Measurements from ENCODE around the gene TNFRSF18.

DNA sequence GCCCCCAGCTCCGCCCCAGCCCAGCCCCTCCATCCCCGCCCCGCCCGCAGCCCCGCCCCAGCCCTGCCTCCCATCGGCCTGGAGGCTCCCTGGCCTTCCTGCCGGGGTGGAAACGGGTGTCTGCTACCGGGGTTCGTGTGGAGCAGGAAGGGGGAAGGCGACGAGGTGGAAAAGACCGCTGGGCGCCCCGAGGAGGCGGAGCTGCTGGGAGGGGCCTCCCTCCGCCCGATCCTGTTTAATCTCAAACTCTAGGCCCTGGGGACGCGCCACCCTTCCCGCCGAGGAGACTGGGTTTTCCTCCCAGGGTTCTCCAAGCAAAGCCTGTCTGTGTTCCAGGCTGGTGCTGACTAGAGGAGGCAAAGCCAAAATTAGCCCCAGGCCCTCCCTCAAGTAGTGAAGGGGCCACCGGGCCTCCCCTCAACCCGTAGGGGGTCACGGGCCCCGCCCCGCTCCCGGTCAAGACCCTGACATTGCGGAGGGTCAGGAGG, 48.9 kb downstream of the TNFRSF18 start:
- TF ChIP-seq ZNF274 (IDR thresholded peaks at IDR 0.05; ENCODE audit: insufficient read depth, insufficient read length) (no peak), EP300 (IDR thresholded peaks at IDR 0.05; ENCODE audit: borderline replicate concordance in 1 of 2, control insufficient read depth in 1 of 2, low read depth in 2 of 2, low read length in 2 of 2) (no peak), TBL1XR1 (IDR thresholded peaks at IDR 0.05; ENCODE audit: low read depth, low read length) (no peak), POLR2A (IDR thresholded peaks at IDR 0.05; ENCODE audit: low read depth, low read length) (peak; percentile 18; the same call in 1 of the 2 replicates), CREB1 (IDR thresholded peaks at IDR 0.05; ENCODE audit: low read depth) (no peak; the same call in 1 of the 2 replicates), STAT3 (IDR thresholded peaks at IDR 0.05; ENCODE audit: low read depth, low read length) (no peak), REST (IDR thresholded peaks at IDR 0.05; ENCODE audit: low read depth, low read length) (no peak), RAD21 (IDR thresholded peaks at IDR 0.05; ENCODE audit: insufficient read depth, low read depth, low read length) (no peak), ZBTB11 (CRISPR knock-in tag; IDR thresholded peaks at IDR 0.05) (no peak), YY1 (IDR thresholded peaks at IDR 0.05; ENCODE audit: low read depth, low read length) (no peak), GABPA (IDR thresholded peaks at IDR 0.05; ENCODE audit: low read depth) (no peak)
- TF ChIP-seq, protein P1, sequence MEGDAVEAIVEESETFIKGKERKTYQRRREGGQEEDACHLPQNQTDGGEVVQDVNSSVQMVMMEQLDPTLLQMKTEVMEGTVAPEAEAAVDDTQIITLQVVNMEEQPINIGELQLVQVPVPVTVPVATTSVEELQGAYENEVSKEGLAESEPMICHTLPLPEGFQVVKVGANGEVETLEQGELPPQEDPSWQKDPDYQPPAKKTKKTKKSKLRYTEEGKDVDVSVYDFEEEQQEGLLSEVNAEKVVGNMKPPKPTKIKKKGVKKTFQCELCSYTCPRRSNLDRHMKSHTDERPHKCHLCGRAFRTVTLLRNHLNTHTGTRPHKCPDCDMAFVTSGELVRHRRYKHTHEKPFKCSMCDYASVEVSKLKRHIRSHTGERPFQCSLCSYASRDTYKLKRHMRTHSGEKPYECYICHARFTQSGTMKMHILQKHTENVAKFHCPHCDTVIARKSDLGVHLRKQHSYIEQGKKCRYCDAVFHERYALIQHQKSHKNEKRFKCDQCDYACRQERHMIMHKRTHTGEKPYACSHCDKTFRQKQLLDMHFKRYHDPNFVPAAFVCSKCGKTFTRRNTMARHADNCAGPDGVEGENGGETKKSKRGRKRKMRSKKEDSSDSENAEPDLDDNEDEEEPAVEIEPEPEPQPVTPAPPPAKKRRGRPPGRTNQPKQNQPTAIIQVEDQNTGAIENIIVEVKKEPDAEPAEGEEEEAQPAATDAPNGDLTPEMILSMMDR (IDR thresholded peaks at IDR 0.05 in 2 of 3, conservative IDR thresholded peaks at IDR 0.05 in 1 of 3; ENCODE audit: control insufficient read depth in 2 of 3, extremely low read depth in 1 of 3, insufficient read depth in 1 of 3, low read depth in 3 of 3, low read length in 3 of 3), result no peak
- TF ChIP-seq, protein P2, sequence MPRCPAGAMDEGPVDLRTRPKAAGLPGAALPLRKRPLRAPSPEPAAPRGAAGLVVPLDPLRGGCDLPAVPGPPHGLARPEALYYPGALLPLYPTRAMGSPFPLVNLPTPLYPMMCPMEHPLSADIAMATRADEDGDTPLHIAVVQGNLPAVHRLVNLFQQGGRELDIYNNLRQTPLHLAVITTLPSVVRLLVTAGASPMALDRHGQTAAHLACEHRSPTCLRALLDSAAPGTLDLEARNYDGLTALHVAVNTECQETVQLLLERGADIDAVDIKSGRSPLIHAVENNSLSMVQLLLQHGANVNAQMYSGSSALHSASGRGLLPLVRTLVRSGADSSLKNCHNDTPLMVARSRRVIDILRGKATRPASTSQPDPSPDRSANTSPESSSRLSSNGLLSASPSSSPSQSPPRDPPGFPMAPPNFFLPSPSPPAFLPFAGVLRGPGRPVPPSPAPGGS (IDR thresholded peaks at IDR 0.05; ENCODE audit: borderline replicate concordance, insufficient read depth, low read depth, low read length, poor library complexity, severe bottlenecking), result no peak
